ENCODE measurements around the gene INSL3. TPM values are rescaled to one million over a fixed set of nuclear protein-coding genes. Genes with fewer than 3 reads are reported as not detected.
A peak's percentile ranks its signal among the peaks of the same experiment; 100 is the strongest.
"Not testable (repeated sequence)": the region's sequence is repeated elsewhere in the genome, so short reads cannot be mapped to it uniquely, and the experiment has no call there.

The INSL3 gene
- total RNA-seq, 1 donor: 0.81 TPM

DNA sequence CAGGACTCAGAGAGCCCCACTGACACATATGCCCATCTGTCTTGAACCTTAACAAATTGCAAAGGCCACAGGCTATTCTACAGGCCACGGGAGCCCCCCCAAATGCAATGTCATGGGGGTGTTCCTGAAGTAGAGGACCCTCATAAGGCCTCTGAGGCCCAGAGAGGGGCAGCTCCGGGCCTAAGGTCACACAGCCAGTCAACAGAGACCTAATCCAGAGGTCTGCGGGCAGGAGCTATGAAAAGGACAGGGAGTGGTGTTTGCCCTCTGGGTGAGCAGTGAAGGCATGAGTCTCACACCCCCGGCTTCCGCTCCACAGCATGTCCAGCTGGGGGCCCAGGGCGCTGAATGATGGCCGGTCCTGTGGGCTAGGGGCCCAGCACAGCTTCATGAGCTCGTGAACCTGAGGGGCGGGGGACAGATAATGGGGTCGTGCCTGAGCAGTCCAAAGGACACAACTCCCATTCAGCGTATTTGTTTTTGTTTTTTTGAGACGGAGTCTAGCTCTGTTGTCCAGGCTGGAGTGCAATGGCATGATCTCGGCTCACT lies 5.3 kb upstream of the INSL3 start:
- DNase-seq (ENCODE audit: low read depth in 2 of 3, low spot score in 2 of 3): no peak

DNA sequence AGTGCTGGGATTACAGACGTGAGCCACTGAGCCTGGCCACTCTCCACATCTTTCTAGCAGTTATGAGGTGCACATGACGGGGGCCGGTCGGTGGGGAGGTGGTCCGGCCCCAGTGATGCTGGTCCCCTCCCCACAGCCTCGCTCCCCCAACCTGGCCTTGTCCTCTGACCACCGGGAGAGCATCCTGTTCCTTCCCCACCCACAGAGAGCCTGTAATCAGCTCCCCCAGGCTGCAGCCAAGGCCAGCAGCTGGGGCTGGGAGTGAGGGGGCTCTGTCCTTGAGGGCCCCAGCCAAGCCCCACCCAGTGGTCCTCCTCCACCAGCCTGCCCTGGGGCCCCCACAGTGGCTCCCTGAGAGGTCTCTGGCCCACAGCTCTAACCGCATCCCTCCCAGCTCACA lies 3.0 kb upstream of the INSL3 start:
- no peak for DNase-seq (ENCODE audit: low read depth in 2 of 3, low spot score in 2 of 3)

DNA sequence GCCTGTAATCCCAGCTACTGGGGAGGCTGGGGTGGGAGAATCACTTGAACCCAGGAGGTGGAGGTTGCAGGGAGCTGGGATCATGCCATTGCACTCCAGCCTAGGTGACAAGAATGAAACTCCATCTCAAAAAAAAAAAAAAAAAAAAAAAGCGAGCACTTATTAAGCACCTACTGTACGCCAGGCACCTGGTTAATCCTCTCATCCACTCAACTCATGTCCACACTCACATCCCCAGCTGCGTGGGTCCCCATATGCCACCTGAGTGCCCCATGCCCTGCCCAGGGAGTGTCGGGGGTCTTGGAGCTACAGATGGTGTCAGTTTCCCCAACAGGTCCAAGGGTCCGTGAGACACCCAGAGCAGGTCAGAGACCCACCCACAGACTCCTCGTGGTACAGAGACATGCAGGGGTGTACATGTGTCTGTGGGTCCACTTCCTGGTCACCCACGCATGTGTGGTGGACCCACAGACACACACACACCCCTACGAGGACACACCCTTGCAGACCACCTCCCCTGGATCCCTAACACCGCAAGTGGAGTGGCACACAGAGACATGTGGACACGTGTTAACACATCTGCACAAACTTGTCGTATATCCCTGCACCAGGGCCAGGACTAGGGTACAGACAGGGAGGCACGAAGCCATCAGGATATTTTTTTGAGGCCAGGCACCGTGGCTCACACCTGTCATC lies 3.5 kb downstream of the INSL3 start:
- DNase-seq (ENCODE audit: low read depth in 2 of 3, low spot score in 2 of 3): no peak

DNA sequence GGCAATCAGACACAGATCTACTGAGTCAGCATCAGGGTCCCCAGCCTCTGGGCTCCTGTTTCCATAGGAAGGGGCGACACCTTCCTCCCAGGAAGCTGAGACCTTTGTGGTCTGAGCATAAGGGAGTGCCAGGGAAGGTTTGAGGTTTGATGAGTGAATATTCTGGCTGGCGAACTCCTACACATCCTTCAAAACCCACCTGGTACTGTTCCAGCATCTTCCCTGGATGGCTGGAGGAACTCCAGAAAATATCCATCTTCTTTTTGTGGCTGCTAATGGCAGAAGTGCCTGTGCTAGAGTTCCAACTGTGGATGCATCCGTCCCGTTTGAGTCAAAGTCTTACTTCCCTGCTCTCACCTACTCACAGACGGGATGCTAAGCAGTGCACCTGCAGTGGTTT lies 9.2 kb downstream of the INSL3 start:
- DNase-seq (ENCODE audit: low read depth in 2 of 3, low spot score in 2 of 3): no peak

DNA sequence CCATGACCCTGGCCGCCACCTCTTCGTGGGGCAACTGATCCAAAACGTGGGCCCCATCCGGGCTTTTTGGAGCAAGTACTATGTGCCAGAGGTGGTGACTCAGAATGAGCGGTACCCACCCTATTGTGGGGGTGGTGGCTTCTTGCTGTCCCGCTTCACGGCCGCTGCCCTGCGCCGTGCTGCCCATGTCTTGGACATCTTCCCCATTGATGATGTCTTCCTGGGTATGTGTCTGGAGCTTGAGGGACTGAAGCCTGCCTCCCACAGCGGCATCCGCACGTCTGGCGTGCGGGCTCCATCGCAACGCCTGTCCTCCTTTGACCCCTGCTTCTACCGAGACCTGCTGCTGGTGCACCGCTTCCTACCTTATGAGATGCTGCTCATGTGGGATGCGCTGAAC lies 9.6 kb downstream of the INSL3 start:
- no peak for DNase-seq (ENCODE audit: low read depth in 2 of 3, low spot score in 2 of 3)

DNA sequence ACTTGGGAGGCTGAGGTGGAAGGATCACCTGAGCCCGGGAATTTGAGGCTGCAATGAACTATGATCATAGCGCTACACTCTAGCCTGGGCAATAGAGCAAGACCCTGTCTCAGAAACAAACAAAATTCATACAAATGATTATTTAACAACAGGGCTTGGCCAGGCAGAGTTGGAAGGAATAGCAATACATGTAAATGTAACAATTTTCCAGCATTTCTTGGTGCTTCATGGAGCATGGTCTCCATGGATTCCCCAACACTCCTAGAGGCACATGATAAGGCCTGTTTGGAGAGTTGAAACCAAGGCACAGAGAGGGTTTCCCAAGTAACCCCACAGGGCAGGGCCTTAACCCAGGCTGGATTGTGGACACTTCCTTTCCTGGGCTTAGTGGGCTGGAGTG lies 10.2 kb downstream of the INSL3 start:
- no peak for DNase-seq (ENCODE audit: low read depth in 2 of 3, low spot score in 2 of 3)

DNA sequence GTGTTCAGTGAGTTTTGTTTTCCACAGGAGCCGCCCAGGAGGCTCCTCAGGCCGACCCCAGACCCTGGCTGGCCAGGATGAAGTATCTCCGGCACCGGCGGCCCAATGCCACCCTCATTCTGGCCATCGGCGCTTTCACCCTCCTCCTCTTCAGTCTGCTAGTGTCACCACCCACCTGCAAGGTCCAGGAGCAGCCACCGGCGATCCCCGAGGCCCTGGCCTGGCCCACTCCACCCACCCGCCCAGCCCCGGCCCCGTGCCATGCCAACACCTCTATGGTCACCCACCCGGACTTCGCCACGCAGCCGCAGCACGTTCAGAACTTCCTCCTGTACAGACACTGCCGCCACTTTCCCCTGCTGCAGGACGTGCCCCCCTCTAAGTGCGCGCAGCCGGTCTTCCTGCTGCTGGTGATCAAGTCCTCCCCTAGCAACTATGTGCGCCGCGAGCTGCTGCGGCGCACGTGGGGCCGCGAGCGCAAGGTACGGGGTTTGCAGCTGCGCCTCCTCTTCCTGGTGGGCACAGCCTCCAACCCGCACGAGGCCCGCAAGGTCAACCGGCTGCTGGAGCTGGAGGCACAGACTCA lies 13.5 kb downstream of the INSL3 start:
- DNase-seq (ENCODE audit: low read depth in 2 of 3, low spot score in 2 of 3): peak in 2 of 3 donors; percentile 37 to 68

DNA sequence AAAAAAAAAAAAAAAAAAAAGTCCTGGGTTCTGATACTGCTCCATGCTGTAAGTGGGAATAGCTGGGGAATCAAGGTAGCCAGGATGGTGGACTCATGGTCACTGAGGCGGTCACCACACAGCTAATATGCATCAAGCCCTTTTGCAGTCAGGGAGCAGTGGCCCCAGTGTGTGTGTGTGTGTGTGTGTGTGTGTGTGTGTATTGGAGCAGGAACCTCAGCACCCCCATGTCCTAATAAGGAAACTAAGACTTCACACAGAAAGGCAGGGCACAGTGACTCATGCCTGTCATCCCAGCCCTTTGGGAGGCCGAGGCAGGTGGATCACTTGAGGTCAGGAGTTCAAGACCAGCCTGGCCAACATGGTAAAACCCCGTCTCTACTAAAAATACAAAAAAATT lies 14.4 kb downstream of the INSL3 start:
- peak in 2 of 3 donors; percentile 26 to 28 for DNase-seq (ENCODE audit: low read depth in 2 of 3, low spot score in 2 of 3)

DNA sequence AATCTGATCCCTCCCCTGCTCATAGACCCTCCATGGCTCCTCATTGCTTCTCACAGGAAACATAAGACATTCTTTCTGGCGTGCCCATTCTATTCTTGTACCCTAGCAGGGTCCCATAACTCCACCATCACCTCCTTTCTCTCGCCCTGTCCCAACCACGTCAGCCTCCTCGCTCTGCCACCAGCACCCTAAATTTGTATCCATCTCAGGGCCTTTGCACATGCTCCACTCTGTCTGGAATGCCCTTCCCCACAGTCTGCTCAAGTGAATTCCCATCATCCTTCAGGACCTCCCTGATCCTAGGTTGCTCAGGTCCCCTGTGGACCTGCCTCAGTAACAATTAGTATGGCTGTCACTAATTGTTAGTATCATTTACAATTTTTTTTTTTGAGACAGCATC lies 15.9 kb downstream of the INSL3 start:
- DNase-seq (ENCODE audit: low read depth in 2 of 3, low spot score in 2 of 3): no peak

DNA sequence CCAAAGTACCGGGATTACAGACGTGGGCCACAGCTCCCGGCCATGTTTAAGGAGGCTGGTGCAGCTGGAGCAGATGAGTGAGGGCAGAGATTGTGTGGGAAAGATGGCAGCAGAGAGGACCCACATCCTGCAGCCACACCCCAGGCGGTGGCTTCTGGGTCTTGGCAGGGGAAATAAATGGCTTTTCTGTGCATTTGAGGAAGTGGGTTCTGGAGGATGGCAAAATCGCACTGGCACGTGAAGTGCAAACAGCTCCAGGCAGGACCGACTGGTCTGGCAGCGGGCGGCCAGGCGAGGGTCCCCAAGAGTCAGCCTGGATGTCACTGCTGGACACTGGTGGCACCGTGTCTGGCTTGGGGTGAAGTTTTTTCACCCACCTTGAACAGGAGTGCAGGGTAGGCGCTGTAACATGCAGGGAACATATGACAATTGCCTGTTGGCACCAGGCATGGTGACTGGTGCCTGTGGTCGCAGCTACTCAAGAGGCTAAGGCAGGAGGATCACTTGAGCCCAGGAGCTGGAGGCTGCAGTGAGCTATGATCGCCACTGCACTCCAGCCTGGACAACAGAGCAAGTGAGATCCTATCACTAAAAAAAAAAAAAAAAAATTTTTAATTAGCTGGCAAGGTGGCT lies 17.9 kb downstream of the INSL3 start:
- DNase-seq (ENCODE audit: low read depth in 2 of 3, low spot score in 2 of 3): peak in 2 of 3 donors; percentile 77 to 82

DNA sequence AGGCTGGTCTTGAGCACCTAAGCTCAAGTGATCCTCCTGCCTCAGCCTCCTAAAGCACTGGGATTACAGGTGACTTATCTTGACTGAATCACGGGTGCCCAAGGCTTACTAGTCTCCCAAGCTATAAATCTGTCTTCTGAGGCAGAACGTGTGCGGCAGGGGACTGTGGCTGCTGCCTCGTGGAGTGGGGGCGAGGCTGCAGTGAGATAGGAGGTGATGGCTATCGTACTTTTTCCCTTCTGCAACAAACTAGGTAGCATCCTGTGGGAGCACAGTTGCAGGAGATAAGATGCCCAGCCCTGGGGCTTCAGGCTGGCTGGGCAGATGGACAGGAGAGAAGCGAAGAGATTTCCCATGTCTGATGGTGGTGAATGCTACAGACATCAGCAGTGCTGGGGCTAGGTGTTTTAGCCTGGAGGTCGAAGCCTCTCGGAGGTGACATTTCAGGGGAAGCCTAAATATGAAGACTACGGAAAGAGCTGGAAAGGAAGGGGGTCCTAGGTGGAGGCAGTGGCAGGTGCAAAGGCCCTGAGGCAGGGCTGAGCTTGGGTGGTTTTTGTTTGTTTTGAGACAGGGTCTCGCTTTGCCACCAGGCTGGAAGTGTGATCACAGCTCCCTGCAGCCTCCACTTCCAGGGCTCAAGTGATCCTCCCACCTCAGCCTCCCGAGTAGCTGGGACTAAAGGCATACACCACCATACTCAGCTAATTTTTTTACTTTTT lies 19.0 kb downstream of the INSL3 start:
- DNase-seq (ENCODE audit: low read depth in 2 of 3, low spot score in 2 of 3): no peak

DNA sequence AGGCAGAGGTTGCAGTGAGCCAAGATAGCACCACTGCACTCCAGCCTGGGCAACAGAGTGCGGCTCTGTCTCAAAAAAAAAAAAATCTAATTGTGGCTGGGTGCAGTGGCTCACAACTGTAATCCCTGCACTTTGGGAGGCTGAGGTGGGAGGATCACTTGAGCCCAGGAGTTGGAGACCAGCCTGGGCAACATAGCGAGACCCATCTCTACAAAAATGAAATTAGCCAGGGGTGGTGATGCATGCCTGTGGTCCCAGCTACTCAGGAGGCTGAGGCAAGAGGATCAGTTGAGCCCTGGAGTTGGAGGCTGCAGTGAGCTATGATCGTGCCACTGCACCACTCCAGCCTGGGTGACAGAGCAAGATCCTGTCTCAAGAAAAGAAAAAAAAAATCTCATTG lies 22.7 kb downstream of the INSL3 start:
- not testable (repeated sequence) for DNase-seq (ENCODE audit: low read depth in 2 of 3, low spot score in 2 of 3)

DNA sequence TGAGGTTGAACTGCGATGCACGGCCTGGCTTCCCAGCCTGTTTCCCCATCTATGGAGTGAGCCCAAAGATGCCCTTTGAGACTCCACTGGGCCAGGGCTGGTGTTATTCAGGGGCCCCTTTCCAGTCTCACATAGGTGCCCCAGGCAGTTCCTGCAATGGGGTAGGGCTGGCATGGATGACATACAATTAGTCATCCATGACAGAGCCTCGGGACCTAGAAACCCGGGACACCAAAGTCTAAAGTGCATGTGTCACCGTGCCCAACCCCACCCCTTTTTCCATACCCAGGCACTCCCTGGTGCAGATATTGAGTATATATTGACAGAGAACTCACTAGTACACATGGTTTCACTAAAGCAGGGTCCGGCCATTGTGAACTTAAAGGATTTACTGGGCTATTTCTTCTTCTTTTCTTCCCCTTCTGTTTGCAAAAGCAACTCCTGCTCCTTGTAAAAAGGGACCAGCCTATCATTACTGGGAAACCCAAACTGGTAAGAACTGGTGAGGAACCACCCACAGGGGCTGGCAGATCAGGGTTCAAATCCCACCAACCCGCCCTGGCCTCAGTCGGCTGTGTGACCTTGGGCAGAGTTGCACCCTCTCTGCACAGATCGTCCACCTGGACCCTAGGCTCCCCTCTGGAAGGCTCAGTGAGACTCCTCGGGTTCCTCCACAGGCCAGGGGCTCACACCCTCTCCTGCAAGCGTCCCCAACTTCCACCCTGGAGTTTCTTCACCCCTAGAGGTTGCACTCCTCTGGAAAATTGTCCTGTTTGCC lies 23.7 kb downstream of the INSL3 start:
- DNase-seq (ENCODE audit: low read depth in 2 of 3, low spot score in 2 of 3): no peak

DNA sequence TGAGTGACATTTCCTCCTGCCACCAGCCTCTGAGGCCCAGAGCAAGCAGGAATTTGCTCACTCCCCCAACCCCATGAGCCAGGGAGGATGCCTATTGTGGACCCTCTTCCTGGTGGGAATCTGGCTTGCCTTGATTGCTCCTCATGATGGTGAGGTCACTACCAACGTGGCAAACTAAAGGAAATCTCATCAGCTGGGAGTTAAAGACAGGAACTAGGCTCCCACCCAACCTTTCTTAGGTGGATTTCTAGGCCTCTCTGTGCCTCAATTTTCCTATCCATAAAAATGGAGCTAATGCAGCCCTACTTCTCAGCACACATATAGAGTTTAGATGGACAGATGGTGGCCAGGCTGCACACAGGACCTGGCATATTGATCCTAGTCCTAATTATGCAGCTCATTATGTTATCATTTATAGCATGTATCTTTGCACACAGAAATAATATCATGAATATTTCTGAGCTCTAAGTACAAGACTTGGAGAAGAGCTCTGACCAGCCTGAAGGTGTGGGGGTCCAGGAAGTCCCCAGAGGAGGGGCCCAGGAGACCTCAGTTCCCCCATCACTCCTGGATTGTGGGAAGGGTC lies 24.4 kb downstream of the INSL3 start:
- DNase-seq (ENCODE audit: low read depth in 2 of 3, low spot score in 2 of 3): no peak

DNA sequence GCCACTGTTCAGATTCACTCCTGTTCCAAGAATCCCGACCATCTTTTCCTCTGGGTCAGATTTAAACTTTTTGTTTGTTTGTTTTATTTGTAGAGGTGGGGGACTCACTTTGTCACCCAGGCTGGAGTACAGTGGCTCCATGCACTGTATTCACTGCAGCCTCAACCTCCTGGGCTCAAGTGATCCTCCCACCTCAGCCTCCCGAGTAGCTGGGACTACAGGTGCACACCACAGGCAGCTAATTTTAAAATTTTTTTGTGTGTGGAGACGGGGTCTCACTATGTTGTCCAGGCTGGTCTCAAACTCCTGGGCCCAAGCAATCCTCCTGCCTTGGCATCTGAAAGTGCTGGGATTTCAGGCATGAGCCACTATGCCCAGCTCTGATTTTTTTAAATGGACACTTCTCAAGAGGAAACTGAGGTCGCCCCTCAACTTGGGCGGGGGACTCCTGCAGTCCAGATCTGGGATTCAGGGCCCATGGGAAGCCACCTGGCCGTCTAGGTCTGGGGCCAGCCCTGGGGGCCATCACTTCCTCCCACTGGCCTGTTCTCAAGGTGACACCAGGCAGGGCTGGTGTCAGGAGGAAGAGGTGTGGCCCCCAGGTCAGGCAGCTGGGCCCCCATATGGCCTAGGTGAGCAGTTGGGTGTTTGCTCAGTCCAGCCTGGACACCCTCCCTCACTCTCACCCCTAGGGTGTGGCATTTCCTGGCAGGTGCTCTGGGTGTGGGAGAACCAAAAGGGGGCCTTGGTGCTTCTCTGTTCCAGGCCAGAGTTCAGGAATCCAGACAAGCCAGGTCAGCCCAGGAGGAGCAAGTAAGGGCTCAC lies 25.1 kb downstream of the INSL3 start:
- DNase-seq (ENCODE audit: low read depth in 2 of 3, low spot score in 2 of 3): no peak

DNA sequence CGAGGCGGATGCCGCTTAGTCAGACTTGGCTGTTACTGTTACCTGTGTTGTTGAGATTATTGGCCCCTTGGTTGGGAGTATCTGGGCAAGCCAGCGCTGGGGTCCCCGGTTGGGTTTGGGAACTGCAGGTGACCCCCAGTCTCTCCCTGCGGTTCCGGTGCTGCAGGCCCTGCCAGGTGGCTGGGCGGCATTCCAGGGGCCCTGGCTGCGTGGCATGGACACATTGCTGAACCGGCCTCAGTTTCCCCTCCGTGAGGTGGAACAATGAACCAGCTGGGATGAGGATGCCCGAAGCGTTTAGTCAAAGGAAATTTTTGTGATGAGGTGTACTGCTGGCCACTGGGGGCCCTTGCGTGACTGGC lies 25.8 kb downstream of the INSL3 start:
- DNase-seq (ENCODE audit: low read depth in 2 of 3, low spot score in 2 of 3): no peak

DNA sequence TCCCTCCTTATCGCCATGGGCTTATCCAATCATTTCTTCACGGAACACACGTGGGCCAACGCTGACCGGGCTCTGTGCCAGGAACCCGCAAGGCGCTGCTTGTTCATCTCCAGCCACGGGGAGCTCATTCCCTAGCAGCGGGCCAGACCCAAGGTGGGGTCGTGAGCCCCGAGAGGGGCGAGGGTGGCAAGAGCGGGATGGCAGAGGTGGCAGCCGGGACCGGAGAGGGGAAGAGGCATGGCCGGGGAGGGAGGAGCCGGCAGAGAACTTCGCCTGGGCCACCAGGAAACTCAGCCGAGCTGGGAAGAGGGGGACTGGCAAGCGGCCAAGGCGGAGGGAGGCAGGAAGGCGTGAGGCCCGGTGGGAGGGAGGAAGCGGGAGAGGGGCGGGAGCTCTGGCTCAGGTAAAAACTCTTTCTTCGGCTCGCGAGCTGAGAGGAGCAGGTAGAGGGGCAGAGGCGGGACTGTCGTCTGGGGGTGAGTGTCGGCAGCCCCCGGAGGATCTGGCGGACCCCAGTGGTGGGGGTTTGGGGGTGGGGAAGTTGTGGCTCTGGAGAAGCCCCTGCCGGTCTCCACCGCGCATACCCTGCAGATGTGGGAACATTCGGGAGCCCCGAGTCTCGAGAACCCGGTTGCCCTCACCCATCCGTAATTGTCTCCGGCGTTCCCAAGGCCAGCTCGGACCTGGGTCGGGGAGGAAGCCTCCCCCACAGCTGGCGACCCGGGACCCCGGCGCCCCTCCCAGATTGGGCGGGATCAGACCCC lies 26.4 kb downstream of the INSL3 start, which contains the start of gene B3GNT3:
Gene B3GNT3, plus strand, starts transcription at position 408 of the 764 bp plus-strand sequence. CDS start 12,670 bp downstream, outside the sequence.
- DNase-seq (ENCODE audit: low read depth in 2 of 3, low spot score in 2 of 3): no peak

DNA sequence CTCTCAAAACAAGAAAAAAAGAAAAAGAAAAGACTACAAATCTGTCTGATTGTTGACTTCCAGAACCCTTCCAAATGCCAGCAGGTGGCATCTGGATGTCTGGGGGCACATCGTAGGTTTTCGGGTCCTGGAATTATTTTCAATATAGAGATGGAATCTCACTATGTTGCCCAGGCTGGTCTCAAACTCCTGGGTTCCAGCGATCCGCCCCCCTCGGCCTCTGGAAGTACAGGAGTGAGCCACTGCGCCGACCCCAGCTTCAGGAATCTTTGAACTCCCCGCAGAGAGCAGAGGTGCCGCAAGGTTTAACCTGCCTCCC lies 26.9 kb downstream of the INSL3 start:
- DNase-seq (ENCODE audit: low read depth in 2 of 3, low spot score in 2 of 3): no peak

Data from hematopoietic multipotent progenitor cell (in vitro differentiated cells).